ENCODE measurements around the gene SZT2.

Gene SZT2

GRCh38 chr1:43426221-43426620 is 36.5 kb downstream of the SZT2 start:
- no peak for DNase-seq

DNA sequence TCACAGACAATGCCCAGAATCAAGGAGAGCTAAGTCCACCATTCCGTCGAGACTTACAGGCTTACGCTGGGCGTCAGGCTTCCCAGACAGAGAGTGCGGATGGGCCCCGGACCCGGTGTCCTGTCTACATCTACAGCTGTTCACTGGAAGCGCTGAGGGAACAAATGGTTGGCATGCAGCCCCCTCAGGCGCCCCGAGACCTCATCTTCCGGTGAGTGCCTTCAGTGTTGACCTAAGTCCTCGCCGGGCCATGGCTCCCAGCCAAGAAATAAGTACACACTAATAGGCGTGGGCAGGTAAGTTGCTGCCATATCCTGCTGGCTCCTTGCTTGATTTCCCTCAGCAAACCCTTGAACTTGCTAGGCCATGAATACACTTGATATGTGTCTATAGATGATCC is 37.8 kb downstream of the SZT2 start:
- no peak for DNase-seq

- no peak for DNase-seq
Measured at GRCh38 chr1:43427941-43428340, 38.2 kb downstream of the SZT2 start.

DNA sequence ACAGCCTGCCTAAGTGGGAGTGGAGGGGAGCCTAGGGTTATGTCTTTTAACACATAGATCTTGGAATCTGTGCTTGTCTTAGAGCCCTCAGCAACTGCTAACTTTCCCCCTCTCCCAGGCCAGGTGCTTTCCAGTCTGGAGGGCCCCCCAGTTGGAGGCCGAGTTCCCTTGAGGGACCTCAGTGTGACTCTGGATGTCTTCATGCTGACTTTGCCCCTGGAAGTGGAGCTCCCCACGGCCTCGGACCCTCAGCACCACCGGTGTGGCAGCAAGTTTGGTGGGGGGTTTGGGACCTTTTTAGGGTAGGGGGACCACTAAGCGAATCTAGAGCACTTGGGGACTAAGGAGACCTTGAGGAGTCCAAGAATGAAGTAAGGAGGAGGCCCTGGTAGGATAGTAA is 41.1 kb downstream of the SZT2 start:
- DNase-seq = no peak

DNA sequence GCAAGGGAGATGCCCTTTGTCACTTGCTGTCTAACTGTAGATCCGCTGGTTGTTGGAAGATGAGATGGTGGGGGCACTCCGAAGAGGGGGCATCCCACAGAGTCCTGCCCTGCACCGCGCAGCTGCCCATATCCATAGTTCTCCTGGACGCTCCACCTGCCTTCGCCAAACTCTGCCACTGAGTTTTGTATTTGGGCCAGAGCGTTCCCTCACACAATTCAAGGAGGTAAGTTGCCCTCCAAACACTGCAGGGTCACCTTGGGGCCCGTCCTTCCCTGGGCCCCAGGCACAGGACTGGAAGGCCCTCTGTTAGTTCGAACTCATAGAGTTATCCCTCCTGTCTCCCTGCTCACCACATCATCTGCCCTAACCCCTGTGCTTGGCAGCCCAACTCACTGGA is 42.0 kb downstream of the SZT2 start:
- no peak for DNase-seq

- DNase-seq = no peak
Measured at GRCh38 chr1:43432171-43432860, 42.6 kb downstream of the SZT2 start.

- no peak for DNase-seq
Measured at GRCh38 chr1:43432907-43433306, 43.2 kb downstream of the SZT2 start.

GRCh38 chr1:43434256-43434655 is 44.6 kb downstream of the SZT2 start:
- no peak for DNase-seq

DNA sequence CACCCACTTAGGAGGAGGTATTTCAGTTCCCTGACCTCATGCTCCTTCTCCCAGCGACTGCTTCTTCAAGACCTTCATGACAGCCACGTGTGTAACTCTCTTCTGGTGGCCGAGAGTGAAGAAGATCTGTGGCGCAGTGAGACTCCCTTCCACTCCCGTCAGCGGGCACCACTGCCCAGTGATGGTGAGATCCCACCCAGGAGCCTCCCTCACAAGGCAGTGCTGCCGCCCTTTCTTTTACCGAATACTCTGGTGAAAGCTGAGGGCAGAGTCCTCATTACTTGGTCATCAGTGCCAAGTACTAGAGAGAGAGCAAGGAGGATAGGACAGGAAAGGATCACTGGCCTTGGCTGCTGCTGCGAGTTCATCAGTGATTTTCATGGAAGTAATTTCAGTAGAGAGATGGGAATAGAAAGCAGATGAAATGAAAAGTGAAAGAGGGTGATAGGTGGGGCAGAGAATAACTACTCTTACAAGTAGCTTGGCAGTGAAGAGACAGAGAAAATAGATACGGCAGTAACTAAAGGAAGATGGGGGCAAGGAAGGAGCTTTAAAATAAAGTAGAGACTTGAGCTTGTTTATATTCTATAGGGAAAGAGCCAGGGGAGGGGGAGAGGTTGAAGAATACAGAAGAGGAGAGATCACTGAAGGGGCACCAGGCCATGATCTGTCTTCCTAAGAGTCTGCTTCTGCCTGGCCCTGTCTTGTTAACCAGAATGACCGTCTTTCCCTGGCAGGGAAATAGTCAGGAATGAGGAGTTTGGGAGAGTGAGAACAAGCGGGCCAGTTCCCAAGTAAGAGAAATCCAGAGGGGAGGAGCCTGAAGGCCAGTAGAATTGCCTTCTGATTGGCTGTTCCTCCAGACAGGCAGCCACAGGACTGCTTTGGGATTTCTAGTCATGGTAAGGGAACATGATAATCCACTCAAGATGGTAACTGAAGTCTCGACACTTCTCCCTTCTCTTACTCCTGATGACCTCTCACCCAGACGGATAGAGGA is 45.7 kb downstream of the SZT2 start:
- DNase-seq = no peak

DNA sequence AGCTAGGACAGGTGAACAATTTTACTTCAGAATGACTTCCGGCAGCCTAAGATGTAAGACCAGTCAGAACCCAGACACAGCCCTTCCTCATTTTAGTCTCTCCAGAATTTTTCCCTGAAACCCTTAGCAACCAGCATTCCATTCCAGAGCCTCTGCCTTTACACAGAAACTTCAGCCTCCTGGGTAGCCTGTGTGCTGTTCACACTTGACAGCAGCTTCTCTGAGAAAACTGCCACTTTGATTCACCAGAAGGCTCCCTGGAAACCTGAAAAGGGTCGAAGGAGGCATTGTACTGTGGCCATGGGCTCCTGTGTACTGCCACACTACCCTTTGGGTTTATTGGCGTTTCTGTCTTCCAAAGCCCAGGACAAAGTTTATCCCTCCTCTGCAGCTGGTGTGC is 46.7 kb downstream of the SZT2 start:
- DNase-seq = no peak

DNA sequence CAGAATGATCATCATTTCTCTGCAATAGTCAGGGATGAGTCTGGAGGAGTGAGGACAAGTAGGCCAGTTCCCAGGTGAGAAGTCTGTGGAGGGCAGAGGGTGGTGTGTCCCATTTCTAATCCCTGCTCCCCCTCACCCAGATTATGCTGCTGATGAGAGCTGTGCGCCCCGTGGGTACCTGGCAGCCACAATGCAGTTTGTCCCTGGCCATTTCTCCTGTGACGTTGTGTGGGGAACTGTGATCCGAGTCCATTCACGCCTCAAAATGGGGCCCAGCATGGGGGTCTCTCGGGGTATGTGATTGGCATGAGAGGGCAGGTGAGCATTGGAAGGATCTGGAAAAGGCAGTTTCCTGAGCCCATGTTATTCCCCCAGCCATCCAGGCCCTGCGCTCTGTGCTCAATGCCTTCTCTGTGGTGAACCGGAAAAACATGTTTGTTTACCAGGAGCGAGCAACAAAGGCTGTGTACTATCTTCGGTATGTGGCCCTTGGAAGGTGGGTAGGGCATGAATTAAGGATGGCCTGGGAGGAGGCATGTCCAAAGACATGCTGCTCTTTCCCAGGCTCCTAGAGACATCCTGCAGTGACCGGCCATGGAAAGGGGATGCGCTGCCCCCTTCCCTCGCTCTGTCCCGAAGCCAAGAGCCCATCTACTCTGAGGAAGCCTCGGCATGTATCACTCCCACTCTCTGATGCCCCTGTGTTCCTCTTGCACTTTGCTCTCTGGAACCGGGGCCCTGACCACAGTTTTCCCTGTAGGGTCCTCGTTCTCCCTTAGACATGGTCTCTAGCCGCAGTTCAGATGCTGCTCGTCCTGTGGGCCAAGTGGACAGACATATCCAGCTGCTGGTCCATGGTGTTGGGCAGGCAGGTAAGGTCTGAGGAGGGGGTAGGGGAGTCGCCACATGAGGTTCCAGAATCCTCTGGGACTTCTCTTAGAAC is 47.6 kb downstream of the SZT2 start:
- DNase-seq = no peak

DNA sequence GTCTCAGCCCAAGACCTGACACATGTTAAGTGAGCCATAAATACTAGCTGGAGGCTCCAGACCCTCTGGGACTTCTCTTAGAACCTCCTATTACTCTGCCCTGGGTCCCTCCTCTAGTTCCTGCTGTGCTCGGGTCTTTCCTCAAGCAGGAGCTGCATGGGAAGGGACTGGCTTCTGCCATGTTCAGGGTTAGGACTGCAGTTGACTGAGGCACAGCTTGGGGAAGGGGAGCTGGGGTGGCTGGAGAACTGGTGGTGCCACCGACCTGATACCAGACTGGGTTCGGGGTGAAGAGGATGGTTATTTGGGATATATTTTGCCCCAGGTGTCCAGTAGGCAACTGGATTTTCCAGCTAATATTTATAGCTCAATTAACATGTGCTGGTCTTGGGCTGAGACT is 48.3 kb downstream of the SZT2 start:
- DNase-seq = no peak

- no peak for DNase-seq
Measured at GRCh38 chr1:43438576-43438952, 48.9 kb downstream of the SZT2 start.

GRCh38 chr1:43438953-43439581 is 49.4 kb downstream of the SZT2 start:
- DNase-seq = no peak

DNA sequence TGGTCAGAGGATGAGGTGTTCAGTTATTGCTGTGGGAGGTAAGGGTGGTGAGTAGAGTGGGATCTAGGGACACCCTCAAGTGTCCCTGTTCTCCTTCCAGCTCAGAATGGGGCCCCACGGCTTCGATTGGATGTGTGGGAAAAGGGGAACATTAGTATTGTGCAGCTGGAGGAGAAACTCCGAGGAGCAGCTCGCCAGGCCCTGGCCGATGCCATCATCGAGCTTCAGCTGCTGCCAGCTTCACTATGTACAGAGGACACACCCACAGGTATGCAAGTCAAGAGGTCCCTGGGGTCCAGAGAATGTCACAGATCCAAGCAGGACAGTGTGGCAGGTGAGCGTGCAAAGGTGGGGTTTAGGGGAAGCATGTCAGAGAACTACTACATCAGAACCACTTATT is 50.1 kb downstream of the SZT2 start:
- no peak for DNase-seq

- DNase-seq = no peak
Measured at GRCh38 chr1:43440358-43440757, 50.7 kb downstream of the SZT2 start.

DNA sequence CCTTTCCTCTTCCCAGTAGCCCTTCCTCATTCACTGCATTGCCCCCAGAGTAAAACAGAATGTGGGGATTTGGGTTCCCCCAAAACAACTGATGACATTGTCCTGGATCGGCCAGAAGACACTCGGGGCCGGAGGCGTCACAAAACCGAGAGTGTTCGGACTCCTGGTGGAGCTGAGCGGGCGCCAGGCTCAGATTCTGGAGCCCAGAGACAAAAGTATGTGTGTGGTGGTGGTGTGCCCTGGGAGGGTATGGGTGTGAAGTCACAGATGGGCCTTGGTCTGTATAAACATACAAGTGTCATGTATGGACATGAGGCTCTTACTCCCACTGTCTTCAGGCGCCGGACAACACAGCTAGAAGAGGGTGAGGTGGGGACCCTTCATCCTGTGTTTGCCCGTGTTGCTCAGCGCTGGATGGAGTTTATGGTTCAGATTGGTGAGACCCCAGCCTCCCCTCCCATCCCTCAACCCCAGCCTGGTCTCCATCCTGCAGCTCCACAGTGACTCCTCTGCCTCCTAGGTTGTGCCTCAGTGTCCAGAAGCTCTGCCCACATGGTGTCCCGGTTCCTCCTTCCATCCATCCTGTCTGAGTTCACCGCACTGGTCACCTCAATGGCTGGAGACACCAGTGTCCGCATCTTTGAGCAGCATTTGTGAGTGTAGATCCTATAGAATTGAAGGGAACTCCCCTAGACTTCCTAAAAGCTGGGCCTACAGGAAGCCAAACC is 51.6 kb downstream of the SZT2 start:
- no peak for DNase-seq

- DNase-seq = no peak
Measured at GRCh38 chr1:43441894-43442637, 52.4 kb downstream of the SZT2 start.

DNA sequence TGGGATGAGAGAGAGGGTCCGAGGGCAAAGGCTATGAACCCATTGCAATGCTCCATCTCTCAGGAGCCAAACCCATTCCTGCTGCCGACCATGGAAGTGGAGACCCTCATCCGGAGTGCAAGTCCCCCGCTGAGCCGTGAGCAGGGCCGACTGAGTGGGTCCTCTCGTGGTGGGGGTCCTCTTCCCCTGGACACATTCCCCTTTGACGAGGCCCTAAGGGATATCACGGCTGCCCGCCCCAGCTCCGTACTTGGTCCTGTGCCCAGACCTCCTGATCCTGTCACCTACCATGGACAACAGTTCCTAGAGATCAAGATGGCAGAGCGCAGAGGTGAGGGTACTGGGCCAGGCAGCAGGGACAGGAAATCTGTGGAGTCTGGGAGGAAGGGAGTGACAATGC is 53.1 kb downstream of the SZT2 start:
- DNase-seq = no peak

DNA sequence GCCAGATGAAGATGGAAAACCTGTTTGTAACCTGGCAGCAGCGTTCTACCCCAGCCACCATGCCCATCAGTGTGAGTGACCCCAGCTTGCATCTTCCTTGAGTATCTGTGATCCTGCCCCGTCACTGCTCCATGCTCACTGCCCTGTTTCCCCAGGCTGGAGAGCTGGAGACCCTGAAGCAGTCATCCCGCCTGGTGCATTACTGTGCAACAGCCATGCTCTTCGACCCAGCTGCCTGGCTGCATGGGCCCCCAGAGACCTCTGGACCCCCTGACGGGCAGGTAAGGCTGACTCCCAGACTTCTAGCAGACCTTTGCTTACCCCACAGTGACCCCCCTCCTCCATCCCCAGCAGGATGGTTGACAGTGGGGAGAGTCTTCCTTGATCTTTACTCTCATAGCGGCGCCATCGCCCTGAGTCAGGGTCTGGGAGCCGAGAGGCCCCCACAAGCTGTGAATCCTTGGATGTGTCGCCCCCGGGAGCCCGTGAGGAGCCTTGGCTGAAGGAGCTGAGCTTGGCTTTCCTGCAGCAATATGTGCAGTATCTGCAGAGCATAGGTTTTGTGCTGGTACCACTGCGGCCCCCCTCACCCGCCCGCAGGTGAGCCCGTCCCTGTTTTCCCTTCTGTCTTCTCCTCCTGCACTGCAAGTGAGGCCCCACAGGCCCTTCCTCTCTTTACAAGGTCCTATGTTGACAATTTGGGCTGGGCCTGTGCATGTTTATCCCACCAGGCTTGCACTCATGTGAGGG is 53.7 kb downstream of the SZT2 start:
- no peak for DNase-seq
